Naive B cell (primary cell): Measurements from ENCODE around the gene CCDC27. TPM values are rescaled to one million over a fixed set of nuclear protein-coding genes. Genes with fewer than 3 reads are reported as not detected.

Experiments used
- ATAC-seq, 2 donors: fragments of 150-1000 bp; cut with Tn5 transposase; 2 replicates each; pipeline ENCODE4 v1.10.0; 2021; ENCODE audit warnings: low read depth in 2 of 2, mild to moderate bottlenecking in 2 of 2, moderate library complexity in 2 of 2
- DNase-seq: peaks from one replicate; pipeline ENCODE4 v3.0.0; 2022
- H3K27ac Mint-ChIP-seq, 6 donors: one replicate each; pipeline ENCODE4 v1.8.0; 2020 to 2022; ENCODE audit warnings: mild to moderate bottlenecking in 6 of 6, mixed read lengths in 6 of 6, moderate library complexity in 5 of 6, inconsistent platforms in 2 of 6
- H3K27me3 Mint-ChIP-seq, 3 donors: one replicate each; pipeline ENCODE4 v1.8.0; 2021 to 2022; ENCODE audit warnings: mixed read lengths in 3 of 3, mild to moderate bottlenecking in 1 of 3
- H3K36me3 Mint-ChIP-seq, 2 donors: one replicate each; pipeline ENCODE4 v1.8.0; 2020 to 2022; ENCODE audit warnings: mixed read lengths in 2 of 2, inconsistent platforms in 1 of 2, mild to moderate bottlenecking in 1 of 2
- H3K4me1 Mint-ChIP-seq, 3 donors: one replicate each; pipeline ENCODE4 v1.8.0; 2020 to 2022; ENCODE audit warnings: mixed read lengths in 3 of 3, inconsistent platforms in 1 of 3, mild to moderate bottlenecking in 1 of 3, moderate library complexity in 1 of 3
- H3K4me3 Mint-ChIP-seq, 8 donors: one replicate each; pipeline ENCODE4 v1.8.0; 2020 to 2022; ENCODE audit warnings: mild to moderate bottlenecking in 8 of 8, mixed read lengths in 8 of 8, moderate library complexity in 8 of 8, inconsistent platforms in 2 of 8
- H3K9me3 Mint-ChIP-seq, 7 donors: one replicate each; pipeline ENCODE4 v1.8.0; 2020 to 2022; ENCODE audit warnings: mixed read lengths in 7 of 7, mild to moderate bottlenecking in 5 of 7, inconsistent platforms in 2 of 7, moderate library complexity in 1 of 7
- polyA plus RNA-seq, 6 donors: library from polyadenylated mRNA; unstranded; fragments of 300-500 nt; fragmentation: Illumina TruSeq; gene quantifications; one replicate each; pipeline ENCODE4 v1.2.3, GENCODE V29; 2021; ENCODE audit warnings: low read depth in 6 of 6

The CCDC27 gene
- polyA plus RNA-seq, 6 donors from 2014 or later: not detected

DNA sequence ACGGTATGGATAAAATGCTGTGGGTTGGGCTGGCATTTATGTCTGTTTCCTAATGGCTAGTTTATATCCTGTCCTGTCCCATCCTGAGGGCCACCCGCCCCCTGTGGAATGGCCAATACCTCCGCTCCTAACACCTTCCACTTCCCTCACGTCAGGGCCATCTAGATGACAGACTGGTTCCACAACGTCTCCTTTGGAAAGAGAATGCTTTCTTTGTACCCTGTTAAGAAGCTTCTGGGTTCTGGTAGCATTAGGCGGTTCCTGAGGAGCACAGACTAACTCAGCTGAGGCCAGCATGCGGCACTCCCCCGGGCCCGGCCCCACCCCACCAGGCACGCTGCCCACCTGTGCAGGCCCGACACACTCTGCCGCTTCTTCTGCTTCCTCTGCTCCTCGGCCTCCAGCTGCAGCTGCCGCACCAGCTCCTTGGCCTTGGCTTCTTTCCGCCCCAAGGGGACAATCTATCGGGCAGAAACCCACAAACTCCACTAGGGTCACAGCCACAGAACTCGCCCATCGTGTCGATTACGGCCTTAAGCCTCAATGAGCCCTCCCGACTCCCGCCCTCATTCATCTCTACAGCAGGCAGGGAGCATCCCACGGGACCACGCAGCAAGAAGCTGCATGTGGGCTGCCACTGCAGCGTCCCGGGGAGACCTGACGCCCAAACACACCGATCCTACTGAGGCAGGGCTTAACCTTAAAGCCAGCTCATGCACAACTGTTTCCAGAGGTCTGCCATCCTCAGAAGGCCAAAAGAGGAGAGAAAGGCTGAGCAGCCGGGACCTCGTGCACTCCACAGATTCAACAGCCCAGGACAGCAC, 31.6 kb downstream of the CCDC27 start:
- Mint-ChIP-seq H3K4me3 (no peak overlapping the region), H3K36me3 (peaks cover 9 to 10% of the 10 kb centered on the region in 2 donors), H3K4me1 (peaks cover 0 to 5% (median 4%) of the 10 kb centered on the region in 3 donors), H3K27ac (peak overlapping the region in 1 of 6 donors; percentile 44), H3K27me3 (no peaks in the 10 kb centered on the region), H3K9me3 (no peaks in the 10 kb centered on the region)
- no peak for DNase-seq
- ATAC-seq: no peak

DNA sequence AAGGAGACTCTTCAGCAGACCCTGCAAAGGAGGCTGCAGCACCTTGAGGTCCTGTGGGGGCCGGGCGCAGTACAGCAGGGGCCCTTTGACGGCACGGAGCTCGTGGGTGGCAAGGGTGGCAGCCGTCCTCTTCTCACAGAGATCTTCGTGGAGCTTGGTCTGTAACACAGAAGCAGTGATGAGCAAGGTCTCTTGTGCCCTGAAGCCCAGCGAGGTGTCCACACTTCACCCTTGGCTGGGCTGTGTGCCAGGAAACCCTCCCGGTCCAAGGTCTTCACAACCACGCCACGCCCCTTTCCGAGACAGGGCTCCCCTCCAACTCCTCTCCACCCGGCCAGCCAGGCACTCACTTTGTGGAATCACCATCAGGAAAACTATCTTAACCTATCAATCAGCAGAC, 32.8 kb downstream of the CCDC27 start:
- Mint-ChIP-seq H3K4me3 (no peak overlapping the region), H3K27me3 (no peaks in the 10 kb centered on the region), H3K36me3 (peaks cover 5% of the 10 kb centered on the region in 2 donors), H3K27ac (no peak overlapping the region), H3K9me3 (no peaks in the 10 kb centered on the region), H3K4me1 (peaks cover 0 to 8% (median 5%) of the 10 kb centered on the region in 3 donors)
- DNase-seq (no peak), ATAC-seq (no peak)

DNA sequence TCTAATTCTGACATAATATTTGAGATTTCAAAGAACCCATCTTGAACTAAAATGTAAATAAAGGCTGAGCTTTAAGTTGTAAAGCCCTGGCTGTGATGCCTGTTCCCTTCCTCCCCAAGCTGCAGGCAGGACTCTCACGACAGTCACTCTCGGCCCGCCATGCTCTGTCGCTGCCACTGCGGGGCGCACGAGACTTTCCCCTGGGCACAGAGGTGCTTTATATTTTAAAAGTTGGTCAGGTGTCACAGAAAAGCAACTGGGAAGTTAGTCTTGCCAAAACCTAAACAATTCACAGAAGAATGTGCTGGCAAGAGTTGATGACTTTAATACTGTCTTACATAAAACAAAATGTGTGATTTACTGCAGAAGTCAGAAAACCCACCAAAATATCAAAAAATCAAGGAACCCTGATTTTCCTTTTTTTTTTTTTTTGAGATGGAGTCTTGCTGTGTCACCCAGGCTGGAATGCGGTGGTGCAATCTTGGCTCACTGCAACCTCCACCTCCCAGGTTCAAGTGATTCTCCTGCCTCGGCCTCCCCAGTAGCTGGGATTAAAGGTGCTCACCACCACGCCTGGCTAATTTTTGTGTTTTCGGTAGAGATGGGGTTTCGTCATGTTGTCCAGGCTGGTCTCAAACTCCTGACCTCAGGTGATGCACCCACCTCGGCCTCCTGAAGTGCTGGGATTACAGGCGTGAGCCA, 33.4 kb downstream of the CCDC27 start:
- Mint-ChIP-seq H3K27me3 (no peaks in the 10 kb centered on the region), H3K4me3 (peak overlapping the region in 1 of 8 donors; percentile 3), H3K9me3 (no peaks in the 10 kb centered on the region), H3K36me3 (no peaks in the 10 kb centered on the region), H3K4me1 (peaks cover 0 to 8% (median 5%) of the 10 kb centered on the region in 3 donors), H3K27ac (no peak overlapping the region)
- DNase-seq: no peak
- ATAC-seq: no peak

DNA sequence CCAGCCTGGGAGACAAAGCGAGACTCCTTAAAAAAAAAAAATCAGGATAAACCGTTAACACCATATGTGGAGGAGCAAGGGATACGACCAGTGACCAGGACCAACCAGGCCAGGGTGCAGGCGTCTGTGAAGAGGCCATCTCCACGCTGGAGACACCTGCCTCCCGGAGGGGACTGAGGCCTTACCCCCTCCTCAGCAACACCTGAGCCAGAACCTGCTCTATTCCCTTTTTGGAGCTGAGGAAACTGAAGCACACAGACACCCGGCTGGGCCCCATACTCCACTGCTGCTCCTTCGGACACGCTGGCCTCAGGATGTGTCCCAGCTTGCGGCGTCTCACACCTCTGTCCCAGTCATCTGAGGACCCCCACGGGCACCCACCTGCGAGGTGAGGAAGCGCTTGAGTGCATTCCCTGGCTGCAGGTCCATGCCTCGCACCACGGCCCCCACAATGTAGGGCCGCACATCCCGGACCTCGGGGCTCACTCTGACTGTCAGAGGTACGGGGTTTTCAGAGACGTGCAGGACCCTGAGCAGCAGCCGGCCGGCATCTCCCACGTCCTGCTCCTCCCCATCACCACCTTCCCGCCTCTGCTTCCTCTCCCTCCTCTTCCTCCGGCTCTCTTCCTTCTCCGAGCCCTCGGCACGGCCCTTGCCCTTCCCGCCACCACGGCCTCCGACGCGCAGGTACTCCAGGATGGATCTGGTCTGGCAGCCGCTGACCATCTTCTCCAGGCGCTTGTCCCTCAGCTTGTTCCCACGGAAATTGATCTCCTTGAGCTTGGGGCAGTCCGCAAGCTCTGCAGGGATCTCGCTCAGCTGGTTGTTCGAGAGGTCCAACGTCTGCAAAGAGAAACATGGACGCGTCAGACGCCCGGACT, 34.5 kb downstream of the CCDC27 start:
- Mint-ChIP-seq H3K4me3 (no peak overlapping the region), H3K36me3 (no peaks in the 10 kb centered on the region), H3K9me3 (no peaks in the 10 kb centered on the region), H3K4me1 (peaks cover 5 to 12% (median 6%) of the 10 kb centered on the region in 3 donors), H3K27ac (no peak overlapping the region), H3K27me3 (no peaks in the 10 kb centered on the region)
- DNase-seq (no peak), ATAC-seq (no peak)

DNA sequence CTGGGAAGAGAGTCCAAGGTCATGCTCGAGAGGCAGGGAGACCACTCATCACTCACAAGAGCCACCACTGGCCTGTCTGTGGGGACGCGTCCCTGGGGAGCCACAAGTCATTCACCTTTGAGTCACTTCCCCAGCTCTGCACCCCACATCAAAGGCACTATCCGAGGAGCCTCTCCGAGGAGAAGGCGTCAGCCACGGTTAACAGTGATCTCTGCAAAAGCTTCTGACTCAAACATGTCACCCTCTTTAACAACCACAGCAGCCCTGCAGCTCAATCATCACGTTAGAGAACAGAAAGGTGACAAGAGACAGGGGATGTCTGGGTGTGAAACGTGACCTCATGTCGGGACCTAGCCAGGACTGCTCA, 35.1 kb downstream of the CCDC27 start:
- Mint-ChIP-seq H3K4me1 (peaks cover 5 to 17% (median 9%) of the 10 kb centered on the region in 3 donors), H3K4me3 (no peak overlapping the region), H3K9me3 (no peaks in the 10 kb centered on the region), H3K27me3 (no peaks in the 10 kb centered on the region), H3K36me3 (no peaks in the 10 kb centered on the region), H3K27ac (no peak overlapping the region)
- DNase-seq (no peak), ATAC-seq (no peak)

DNA sequence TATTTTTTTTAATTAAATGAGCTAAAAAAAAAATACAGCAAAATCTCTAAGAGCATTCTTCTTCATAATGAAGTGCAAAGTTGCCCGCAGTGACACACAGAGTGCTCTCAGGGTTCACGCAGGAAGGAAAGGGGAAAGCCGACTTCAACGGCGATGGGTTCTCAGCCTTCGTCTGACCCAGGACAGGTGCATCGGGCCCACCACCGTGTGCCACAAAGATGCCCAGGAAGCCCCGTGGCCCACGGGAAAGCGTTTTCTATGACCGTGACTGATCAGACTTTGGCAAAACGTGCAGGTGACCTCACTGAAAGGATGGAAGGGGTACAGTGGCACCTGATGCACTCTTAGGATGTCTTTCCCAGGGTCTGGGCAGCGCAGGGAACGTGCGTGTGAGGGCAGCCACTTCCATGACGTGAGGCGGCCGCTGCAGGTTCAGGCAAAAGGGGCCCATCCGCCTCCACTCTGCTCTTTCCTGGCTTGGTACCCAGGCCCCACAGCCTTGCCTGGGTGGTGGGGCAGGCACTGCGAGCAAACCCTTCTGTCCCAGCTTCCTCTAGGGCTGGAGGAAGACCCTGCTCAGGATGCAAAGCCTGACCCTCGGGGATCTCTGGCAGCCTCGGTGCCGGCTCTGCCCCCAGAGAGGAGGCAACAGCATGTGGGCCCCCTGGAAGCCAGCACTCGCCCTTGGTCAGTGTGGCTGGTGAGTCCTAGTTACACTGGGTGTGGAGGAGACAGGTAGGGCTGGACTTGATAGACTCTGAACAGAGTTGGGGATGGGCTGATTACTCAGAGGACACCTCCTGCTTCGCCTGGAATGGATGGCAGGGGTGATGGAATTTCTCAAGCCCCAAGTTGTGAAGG, 35.7 kb downstream of the CCDC27 start:
- no peaks in the 10 kb centered on the region for H3K36me3 Mint-ChIP-seq
- DNase-seq (no peak), ATAC-seq (no peak)
- H3K27me3 Mint-ChIP-seq: no peaks in the 10 kb centered on the region
- peaks cover 9 to 22% (median 15%) of the 10 kb centered on the region in 3 donors for H3K4me1 Mint-ChIP-seq
- peak overlapping the region in 1 of 8 donors; percentile 47 for H3K4me3 Mint-ChIP-seq
- H3K27ac Mint-ChIP-seq: no peak overlapping the region
- no peaks in the 10 kb centered on the region for H3K9me3 Mint-ChIP-seq

DNA sequence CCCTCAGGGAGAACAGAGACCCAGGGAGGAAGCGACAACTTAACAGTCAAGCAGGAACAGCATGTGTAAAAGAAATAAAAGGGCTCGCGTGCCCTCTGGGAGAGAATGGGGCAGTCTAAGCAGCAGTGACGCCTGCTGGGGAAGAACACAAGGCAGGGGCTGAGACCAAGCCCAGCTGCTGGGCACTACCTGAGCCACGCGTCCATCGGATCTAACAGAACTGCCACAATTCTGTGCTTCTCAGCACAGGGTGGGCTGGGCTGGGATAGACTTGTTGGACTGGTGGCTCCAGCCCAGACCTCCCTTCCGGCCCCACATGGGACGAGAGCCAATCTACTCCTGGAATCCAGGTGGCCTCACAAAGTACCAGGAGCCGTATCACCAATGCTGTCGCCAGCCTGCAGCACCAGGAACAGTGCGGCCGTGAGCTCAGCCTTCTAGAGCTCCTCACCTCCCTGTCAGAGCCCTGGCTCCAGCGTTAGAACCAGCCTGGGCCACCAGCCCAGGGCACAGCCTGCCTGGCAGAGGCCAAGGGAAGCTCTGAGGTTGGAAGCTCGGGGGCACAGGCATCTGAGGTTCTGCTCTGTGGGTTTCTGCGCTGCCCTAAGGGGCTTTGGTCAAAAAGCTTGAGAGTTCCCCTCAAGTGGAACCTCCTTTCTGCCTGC, 36.6 kb downstream of the CCDC27 start:
- Mint-ChIP-seq H3K36me3 (no peaks in the 10 kb centered on the region), H3K4me3 (peak overlapping the region in 1 of 8 donors; percentile 47), H3K4me1 (peaks cover 14 to 31% (median 24%) of the 10 kb centered on the region in 3 donors), H3K27me3 (no peaks in the 10 kb centered on the region), H3K27ac (peak overlapping the region in 2 of 6 donors; percentile 22 to 74), H3K9me3 (no peaks in the 10 kb centered on the region)
- DNase-seq (no peak), ATAC-seq (no peak)

DNA sequence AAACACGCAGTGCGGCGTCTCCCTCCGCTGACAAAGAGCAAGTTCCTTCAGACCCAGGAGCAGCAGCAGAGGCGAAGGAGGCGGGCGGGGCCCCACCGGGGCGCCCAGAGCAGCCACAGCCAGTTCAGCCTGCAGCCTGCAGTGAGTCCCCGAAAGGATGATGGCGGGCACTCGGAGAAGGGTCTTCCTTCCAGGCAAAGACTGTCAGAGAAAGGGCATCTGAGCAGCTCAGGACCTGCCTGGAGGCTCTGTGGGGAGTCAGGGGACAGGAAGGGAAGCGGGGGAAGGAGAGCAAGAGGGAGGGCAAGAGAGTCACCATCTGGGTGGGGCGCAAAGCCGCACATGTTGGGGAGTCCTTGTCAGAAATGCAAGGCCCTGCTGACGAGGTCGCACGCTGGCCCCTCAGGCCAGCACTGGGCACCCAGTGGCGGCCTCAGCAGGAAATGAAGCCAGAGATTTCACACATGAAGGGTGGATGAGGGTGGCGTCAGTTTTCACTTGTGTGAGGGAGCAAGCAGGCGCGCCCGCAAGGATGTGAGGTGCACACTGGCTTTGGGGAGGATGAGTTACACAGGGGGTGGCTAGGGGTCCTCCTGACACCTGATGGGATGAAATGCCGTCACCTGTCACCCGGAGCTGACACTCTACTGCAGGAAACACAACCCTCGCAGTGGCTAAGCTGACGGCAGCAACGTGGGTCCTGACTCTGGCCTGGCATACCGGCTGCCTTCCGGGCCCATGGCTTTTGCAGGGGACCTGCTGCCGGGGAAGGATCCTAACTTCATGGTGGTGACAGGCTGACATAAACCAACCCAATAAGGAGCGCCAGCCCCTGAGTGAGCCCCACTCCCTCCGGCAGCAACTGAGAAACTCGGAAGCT, 37.4 kb downstream of the CCDC27 start:
- Mint-ChIP-seq H3K4me1 (peaks cover 17 to 37% (median 26%) of the 10 kb centered on the region in 3 donors), H3K36me3 (no peaks in the 10 kb centered on the region), H3K27ac (no peak overlapping the region), H3K9me3 (no peaks in the 10 kb centered on the region), H3K27me3 (no peaks in the 10 kb centered on the region), H3K4me3 (no peak overlapping the region)
- ATAC-seq (no peak), DNase-seq (no peak)

DNA sequence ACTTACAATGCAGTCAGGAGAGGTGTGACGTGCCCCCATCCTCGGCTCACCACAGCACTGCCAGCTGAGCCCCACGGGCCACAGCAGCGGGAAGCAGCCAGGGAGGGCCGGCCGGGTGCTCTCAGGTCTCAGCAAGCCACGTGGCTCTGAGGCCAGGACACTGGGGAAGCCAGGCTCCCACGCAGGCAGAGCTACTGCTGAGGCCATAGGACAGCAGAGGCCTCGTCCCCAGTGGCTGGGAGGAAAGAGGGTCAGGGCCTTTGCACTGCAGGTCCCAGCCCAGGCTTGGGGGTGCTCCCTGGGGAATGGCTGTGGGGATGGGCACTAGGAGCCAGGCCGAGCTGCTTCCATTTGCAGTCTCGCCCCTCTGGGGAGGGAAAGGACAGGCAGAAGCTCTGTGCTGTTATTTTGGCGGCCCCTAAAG, 38.3 kb downstream of the CCDC27 start:
- Mint-ChIP-seq H3K27ac (no peak overlapping the region), H3K36me3 (no peaks in the 10 kb centered on the region), H3K4me1 (peaks cover 23 to 45% (median 30%) of the 10 kb centered on the region in 3 donors), H3K9me3 (no peaks in the 10 kb centered on the region), H3K4me3 (no peak overlapping the region), H3K27me3 (no peaks in the 10 kb centered on the region)
- no peak for ATAC-seq
- DNase-seq: no peak

DNA sequence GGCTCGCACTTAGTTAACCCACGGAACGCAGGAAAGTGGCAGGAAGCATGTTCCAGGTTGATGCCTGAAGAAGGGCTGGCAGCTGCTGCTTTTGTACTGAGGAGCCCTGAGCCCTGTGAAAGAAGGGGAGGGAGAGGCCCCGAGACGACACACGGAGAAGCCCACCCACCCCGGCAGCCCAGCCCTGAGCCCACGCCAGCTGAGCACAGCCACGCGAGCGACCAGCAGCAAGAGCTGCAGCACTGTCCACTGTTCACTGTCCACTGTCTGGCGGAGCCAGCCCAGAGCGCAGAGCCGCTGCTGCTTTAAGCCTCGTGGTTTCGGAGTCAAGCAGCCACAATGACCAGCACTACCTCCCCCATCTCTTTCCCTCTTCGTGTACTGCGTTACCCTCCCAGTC, 38.7 kb downstream of the CCDC27 start:
- Mint-ChIP-seq H3K9me3 (no peaks in the 10 kb centered on the region), H3K4me1 (peaks cover 23 to 46% (median 32%) of the 10 kb centered on the region in 3 donors)

DNA sequence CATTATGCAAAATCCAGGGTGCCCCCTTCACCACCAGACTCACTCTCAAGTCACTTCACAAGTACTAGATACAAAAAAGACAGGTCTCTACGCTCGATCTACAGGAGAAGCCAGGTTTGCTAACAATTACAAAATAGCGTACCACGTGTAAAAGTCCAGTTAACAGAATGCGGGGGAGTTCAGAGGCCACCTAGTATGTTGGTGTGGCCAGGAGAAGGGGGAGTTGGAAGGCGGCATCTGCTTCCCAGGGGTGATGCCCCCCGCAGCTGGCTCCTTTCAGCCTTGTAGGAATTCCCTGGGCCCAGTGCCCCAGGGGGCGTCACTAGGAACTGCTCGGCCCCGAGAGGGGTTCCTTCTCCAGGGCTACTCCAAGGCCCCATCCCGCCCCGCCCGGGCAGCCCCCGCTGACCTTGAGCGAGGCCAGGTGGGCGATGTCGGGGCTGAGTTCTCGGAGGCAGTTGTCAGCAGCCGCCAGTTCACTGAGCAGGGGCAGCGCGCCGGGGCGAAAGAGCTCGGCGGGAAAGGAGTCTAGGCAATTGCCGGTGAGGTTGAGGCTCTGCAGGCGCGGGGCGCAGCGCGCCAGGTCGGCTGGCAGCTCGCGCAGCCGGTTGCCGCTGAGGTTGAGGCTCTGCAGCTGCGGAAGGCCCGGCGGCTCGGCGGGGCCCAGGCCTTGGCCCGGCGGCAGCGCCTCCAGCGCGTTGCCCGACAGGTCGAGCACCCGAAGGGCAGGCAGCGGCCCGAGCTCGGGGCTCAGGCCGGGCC, 43.4 kb downstream of the CCDC27 start:
- Mint-ChIP-seq H3K27me3 (peaks cover 3 to 9% (median 8%) of the 10 kb centered on the region in 3 donors), H3K4me3 (peak overlapping the region; percentile 76 to 92 (median 89)), H3K36me3 (no peaks in the 10 kb centered on the region), H3K4me1 (peaks cover 28 to 47% (median 42%) of the 10 kb centered on the region in 3 donors), H3K27ac (peak overlapping the region in 3 of 6 donors; percentile 77 to 84 (median 81)), H3K9me3 (peaks cover 0 to 2% (median 0%) of the 10 kb centered on the region in 7 donors)
- no peak for ATAC-seq
- no peak for DNase-seq

More for the DNA sequence above, 38.7 kb downstream of the CCDC27 start:
- no peaks in the 10 kb centered on the region for H3K27me3 Mint-ChIP-seq
- no peaks in the 10 kb centered on the region for H3K36me3 Mint-ChIP-seq
- ATAC-seq (no peak), DNase-seq (no peak)
- no peak overlapping the region for H3K4me3 Mint-ChIP-seq
- H3K27ac Mint-ChIP-seq: no peak overlapping the region
